HL-60 (cell line): ENCODE data around the gene ITPRIPL2.

Experiments
- CTCF ChIP-seq: IDR thresholded peaks from one replicate; pipeline ENCODE4 v1.5.1; 2011; ENCODE audit warnings: low read length, control low read depth, inconsistent platforms; ENCODE audit not compliant: insufficient read depth
- GABPA ChIP-seq: IDR thresholded peaks from 2 replicates; pipeline ENCODE4 v1.6.1; 2012; ENCODE audit warnings: low read depth
- POLR2AphosphoS5 ChIP-seq: IDR thresholded peaks from 2 replicates; pipeline ENCODE4 v1.6.1; 2012; ENCODE audit warnings: low read depth
- REST ChIP-seq: IDR thresholded peaks from 2 replicates; pipeline ENCODE4 v1.6.1; 2012; ENCODE audit warnings: low read depth; ENCODE audit not compliant: insufficient replicate concordance
- SPI1 ChIP-seq: IDR thresholded peaks from 2 replicates; pipeline ENCODE4 v1.6.1; 2012; ENCODE audit warnings: low read depth, mild to moderate bottlenecking, borderline replicate concordance

GRCh38 chr16:19114359-19115147, 789 bp downstream of the ITPRIPL2 start:
- TF ChIP-seq CTCF (no peak), POLR2AphosphoS5 (no peak), REST (no peak), GABPA (no peak), SPI1 (no peak)
